ENCODE measurements around the gene INSC. TPM values are rescaled to one million over a fixed set of nuclear protein-coding genes. Genes with fewer than 3 reads are reported as not detected.

Gene INSC
- total RNA-seq, 2 donors from 2014 or later = 0.87 to 2.0 TPM

DNA sequence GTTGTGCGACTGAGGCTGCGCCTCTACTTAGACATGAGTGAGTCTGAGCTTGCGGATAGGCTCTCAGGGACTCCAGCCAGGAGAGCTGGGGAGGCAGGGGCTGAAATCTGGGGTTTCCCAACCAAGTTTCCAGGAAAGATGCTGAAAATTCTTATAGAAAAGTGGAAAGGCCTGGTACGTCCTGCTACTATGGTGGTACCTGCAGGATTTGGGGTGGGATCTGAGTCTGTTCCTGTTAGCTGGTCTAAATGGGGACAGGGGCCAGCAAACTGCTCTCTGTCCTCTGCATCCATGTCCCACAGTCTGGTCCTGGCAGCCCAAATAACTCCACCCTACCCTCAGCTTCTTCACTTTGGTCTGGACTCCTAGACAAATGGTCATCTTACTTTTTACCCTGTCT is 86.9 kb downstream of the INSC start:
- H3K4me1 ChIP-seq (replicated peaks) = no peaks in the 10 kb centered on the region
- H3K4me3 ChIP-seq = no peak overlapping the region
- H3K36me3 ChIP-seq = no peaks in the 10 kb centered on the region
- WGBS = 98% methylated on average over 4 of the region's 4 CpGs
- H3K9me3 ChIP-seq = no peaks in the 10 kb centered on the region
- no peaks in the 10 kb centered on the region for H3K27me3 ChIP-seq (replicated peaks; ENCODE audit: insufficient read depth)
- intact Hi-C loops (cut with DNase I) = no loop called here
- DNase-seq (ENCODE audit: low spot score) = no peak
- TF ChIP-seq, protein P1, sequence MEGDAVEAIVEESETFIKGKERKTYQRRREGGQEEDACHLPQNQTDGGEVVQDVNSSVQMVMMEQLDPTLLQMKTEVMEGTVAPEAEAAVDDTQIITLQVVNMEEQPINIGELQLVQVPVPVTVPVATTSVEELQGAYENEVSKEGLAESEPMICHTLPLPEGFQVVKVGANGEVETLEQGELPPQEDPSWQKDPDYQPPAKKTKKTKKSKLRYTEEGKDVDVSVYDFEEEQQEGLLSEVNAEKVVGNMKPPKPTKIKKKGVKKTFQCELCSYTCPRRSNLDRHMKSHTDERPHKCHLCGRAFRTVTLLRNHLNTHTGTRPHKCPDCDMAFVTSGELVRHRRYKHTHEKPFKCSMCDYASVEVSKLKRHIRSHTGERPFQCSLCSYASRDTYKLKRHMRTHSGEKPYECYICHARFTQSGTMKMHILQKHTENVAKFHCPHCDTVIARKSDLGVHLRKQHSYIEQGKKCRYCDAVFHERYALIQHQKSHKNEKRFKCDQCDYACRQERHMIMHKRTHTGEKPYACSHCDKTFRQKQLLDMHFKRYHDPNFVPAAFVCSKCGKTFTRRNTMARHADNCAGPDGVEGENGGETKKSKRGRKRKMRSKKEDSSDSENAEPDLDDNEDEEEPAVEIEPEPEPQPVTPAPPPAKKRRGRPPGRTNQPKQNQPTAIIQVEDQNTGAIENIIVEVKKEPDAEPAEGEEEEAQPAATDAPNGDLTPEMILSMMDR (IDR thresholded peaks at IDR 0.05) = no peak
- TF ChIP-seq POLR2A (IDR thresholded peaks at IDR 0.05) = no peak
- no peak for TF ChIP-seq POLR2AphosphoS5 (IDR thresholded peaks at IDR 0.05)
- H3K27ac ChIP-seq = no peak overlapping the region

DNA sequence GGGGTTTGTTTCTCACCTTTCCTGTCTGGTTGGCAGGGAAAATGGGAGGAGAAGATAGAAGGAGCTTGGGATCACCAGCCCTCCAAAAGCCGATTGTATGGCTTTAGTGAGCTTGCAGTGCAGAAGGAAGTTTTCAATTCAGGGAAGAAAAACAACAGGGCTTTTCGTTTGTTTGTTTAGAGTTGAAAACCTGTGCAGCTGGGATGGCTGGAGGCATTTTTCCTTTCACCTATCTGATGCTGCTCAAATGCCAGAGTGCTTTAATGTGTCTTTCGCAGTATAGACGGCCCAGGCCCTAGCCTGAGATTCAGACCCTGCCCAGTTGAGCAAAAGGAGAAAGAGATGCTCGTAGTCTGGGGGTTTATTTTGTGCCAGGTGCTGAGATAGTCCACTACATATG is 87.9 kb downstream of the INSC start:
- H3K9me3 ChIP-seq = no peaks in the 10 kb centered on the region
- WGBS = 36% methylated on average over 5 of the region's 5 CpGs
- no peaks in the 10 kb centered on the region for H3K27me3 ChIP-seq (replicated peaks; ENCODE audit: insufficient read depth)
- no peaks in the 10 kb centered on the region for H3K4me1 ChIP-seq (replicated peaks)
- DNase-seq (ENCODE audit: low spot score) = no peak
- H3K27ac ChIP-seq = no peak overlapping the region
- H3K36me3 ChIP-seq = no peaks in the 10 kb centered on the region
- intact Hi-C loops (cut with DNase I) = no loop called here
- TF ChIP-seq POLR2A (IDR thresholded peaks at IDR 0.05) (no peak), POLR2AphosphoS5 (IDR thresholded peaks at IDR 0.05) (no peak)
- TF ChIP-seq, protein P1 (IDR thresholded peaks at IDR 0.05) = no peak
- H3K4me3 ChIP-seq = no peak overlapping the region

DNA sequence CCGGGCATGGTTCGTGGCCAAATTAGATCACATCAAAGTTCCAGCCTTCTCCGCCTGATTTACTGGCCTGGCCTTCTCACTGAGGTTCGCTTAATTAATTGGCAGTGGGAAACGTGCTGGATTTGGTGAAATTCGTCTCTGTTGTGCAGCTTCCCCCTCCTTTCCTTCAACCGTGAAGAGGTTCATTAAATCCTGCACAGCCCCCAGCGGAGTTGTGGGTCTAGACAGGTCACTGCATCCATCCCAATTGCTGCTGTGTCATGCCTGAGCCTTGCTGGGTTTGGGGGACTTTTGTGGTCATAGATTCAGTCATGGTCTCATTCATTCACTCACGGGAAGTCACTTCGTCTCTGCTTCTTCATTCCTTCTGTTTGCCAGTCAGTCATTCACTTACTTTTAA is 90.0 kb downstream of the INSC start:
- Histone ChIP-seq H3K36me3 (no peaks in the 10 kb centered on the region), H3K4me3 (no peak overlapping the region), H3K27ac (no peak overlapping the region), H3K4me1 (replicated peaks) (no peaks in the 10 kb centered on the region), H3K9me3 (no peaks in the 10 kb centered on the region), H3K27me3 (replicated peaks; ENCODE audit: insufficient read depth) (no peaks in the 10 kb centered on the region)
- WGBS = 83% methylated on average over 10 of the region's 10 CpGs
- intact Hi-C loops (cut with DNase I) = no loop called here
- TF ChIP-seq POLR2AphosphoS5 (IDR thresholded peaks at IDR 0.05) = no peak
- TF ChIP-seq POLR2A (IDR thresholded peaks at IDR 0.05) = no peak
- TF ChIP-seq, protein P1 (IDR thresholded peaks at IDR 0.05) = no peak
- no peak for DNase-seq (ENCODE audit: low spot score)

DNA sequence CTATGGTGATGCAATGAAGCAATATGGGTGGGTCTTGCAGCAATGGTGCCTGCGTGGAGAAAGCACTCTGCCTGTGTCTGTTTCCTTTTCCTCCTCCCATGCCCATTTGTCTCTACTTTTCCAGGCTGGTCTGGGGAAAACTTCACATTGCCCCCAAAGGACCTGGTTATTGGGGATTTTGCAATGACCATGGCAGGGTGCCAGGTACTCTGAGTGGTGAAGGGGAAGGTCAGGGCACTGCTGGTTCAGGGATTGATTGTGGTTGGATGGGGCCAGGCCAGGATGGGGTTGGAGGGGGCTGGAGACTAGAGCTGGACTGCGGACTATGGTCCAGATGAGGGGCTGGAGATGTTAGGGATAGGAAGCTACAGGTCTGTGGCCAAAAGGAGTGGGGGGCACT is 92.1 kb downstream of the INSC start:
- TF ChIP-seq, protein P1 (IDR thresholded peaks at IDR 0.05) = no peak
- no peak for TF ChIP-seq POLR2AphosphoS5 (IDR thresholded peaks at IDR 0.05)
- no peak for TF ChIP-seq POLR2A (IDR thresholded peaks at IDR 0.05)
- DNase-seq (ENCODE audit: low spot score) = no peak
- Histone ChIP-seq H3K4me1 (replicated peaks) (no peaks in the 10 kb centered on the region), H3K36me3 (no peaks in the 10 kb centered on the region), H3K4me3 (no peak overlapping the region), H3K27ac (no peak overlapping the region), H3K27me3 (replicated peaks; ENCODE audit: insufficient read depth) (no peaks in the 10 kb centered on the region), H3K9me3 (no peaks in the 10 kb centered on the region)
- 86% methylated on average over 2 of the region's 2 CpGs for whole genome bisulfite sequencing
- intact Hi-C loops (cut with DNase I) = loop anchor here (2.0 kb wide), 1 partner anchor 106 kb away; no protein-coding TSS in a partner anchor

DNA sequence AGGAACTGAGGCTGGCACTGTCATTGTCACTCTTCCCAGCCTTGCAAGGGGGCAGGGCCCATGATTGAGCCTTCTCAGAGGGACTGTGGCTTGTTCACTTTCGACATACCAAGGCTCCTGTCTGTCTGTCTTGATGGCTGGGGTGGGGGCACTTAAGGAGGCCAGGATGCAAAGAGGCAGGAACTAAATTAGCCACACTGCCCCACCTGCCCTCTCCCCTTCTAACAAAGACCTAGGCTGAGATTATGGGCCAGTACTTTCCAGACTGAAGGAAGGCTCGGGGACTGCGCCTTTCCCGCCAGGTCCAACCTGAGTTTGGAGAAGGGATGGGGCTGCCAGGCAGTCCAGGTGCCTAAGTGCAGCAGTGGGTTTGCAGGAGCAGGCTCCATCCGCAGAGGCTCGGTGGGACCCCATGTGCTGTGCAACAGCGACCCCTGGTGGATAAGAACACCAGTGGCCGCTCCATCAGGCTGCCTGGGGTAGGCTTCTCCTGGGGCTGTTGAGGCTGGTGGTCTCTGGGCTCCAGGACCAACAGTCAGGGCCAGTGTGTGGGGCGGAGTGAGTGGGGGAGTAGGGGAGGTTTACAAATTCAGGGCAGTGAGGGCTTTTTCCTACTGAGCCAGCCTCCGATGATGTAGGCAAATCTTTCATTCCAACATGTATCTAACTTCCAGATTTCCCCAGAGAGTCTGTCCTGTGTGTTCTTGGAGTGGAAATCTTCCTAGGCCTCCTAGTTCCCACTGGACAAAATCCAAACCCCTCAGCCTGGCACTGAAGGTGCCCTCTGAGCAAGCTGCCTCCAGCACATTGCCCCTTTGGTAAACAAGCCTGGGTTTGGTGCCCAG is 93.9 kb downstream of the INSC start:
- DNase-seq (ENCODE audit: low spot score) = peak; percentile 58
- 22% methylated on average over 9 of the region's 10 CpGs for whole genome bisulfite sequencing
- intact Hi-C loops (cut with DNase I) = loop anchor here (2.0 kb wide), 1 partner anchor 300 kb away; no protein-coding TSS in a partner anchor
- Histone ChIP-seq H3K36me3 (no peaks in the 10 kb centered on the region), H3K27ac (no peak overlapping the region), H3K9me3 (no peaks in the 10 kb centered on the region), H3K4me1 (replicated peaks) (no peaks in the 10 kb centered on the region), H3K27me3 (replicated peaks; ENCODE audit: insufficient read depth) (no peaks in the 10 kb centered on the region), H3K4me3 (no peak overlapping the region)
- TF ChIP-seq POLR2A (IDR thresholded peaks at IDR 0.05) = no peak
- TF ChIP-seq, protein P1 (IDR thresholded peaks at IDR 0.05) = peak; percentile 85 to 91 (median 90)

Measured in prostate gland (tissue), 2 donors.